Panc1 (cell line): ENCODE results near the gene CDH12. TPM values are rescaled to one million over a fixed set of nuclear protein-coding genes. Genes with fewer than 3 reads are reported as not detected.

Experiments
- ATAC-seq: fragments of 200-7000 bp; cut with Tn5 transposase; 2 replicates; pipeline ENCODE4 v1.9.1; 2020; ENCODE audit warnings: mild to moderate bottlenecking, moderate library complexity
- BruUV-seq: library from RNA; stranded (reverse); fragments of 400-500 nt; replicated peaks from 2 replicates; lab custom pipeline; 2021; lab: Mats Ljungman, UMichigan
- CTCF ChIA-PET: fragments of 300-600 bp; sonication (Branson Sonifier 250); formaldehyde crosslinking; loops from one replicate; lab custom pipeline; 2022; ENCODE audit warnings: antibody characterized with exemption; lab: Charles Lee
- POLR2A ChIA-PET: fragments of 300-600 bp; sonication (Branson Sonifier 250); formaldehyde crosslinking; loops from one replicate; lab custom pipeline; 2022; ENCODE audit warnings: antibody characterized with exemption; lab: Charles Lee
- DNase-seq: peaks from one replicate; pipeline ENCODE4 v3.0.0-alpha.2; 2010; ENCODE audit warnings: low read depth, low spot score
- H3K27ac ChIP-seq: 2 replicates; pipeline ENCODE4 v1.5.1; 2011; ENCODE audit warnings: mild to moderate bottlenecking, low read length, inconsistent platforms
- H3K27me3 ChIP-seq: fragments of 200-500 bp; sonication (Bioruptor generic); 2 replicates; pipeline ENCODE4 v1.6.0; 2014; ENCODE audit warnings: low read length, inconsistent platforms; ENCODE audit not compliant: control insufficient read depth, insufficient read depth
- H3K36me3 ChIP-seq: fragments of 200-500 bp; sonication (Bioruptor generic); 2 replicates; pipeline ENCODE4 v1.5.1; 2014; ENCODE audit warnings: inconsistent platforms, mild to moderate bottlenecking, low read length, moderate library complexity; ENCODE audit not compliant: control insufficient read depth, insufficient read depth
- H3K4me1 ChIP-seq: 2 replicates; pipeline ENCODE4 v1.5.1; 2011; ENCODE audit warnings: inconsistent platforms, mild to moderate bottlenecking, low read length, moderate library complexity; ENCODE audit not compliant: control insufficient read depth, insufficient read depth
- H3K4me3 ChIP-seq, 2 experiments: 2 replicates each; pipeline ENCODE4 v1.5.1; 2011 to 2012; ENCODE audit warnings: low read depth in 2 of 2, low read length in 2 of 2, mild to moderate bottlenecking in 2 of 2, inconsistent platforms in 1 of 2, moderate library complexity in 1 of 2
- H3K9me3 ChIP-seq: fragments of 200-500 bp; sonication (Bioruptor generic); 2 replicates; pipeline ENCODE4 v1.5.1; 2014; ENCODE audit warnings: low read depth, mild to moderate bottlenecking, inconsistent platforms, low read length, moderate library complexity; ENCODE audit not compliant: control insufficient read depth, insufficient read depth
- CTCF ChIP-seq: fragments of 450-650 bp; IDR thresholded peaks from 2 replicates; pipeline ENCODE4 v1.5.1; 2017; ENCODE audit warnings: mild to moderate bottlenecking
- POLR2AphosphoS5 ChIP-seq: IDR thresholded peaks from 2 replicates; pipeline ENCODE4 v1.6.1; 2012; ENCODE audit warnings: mild to moderate bottlenecking, low read depth, low read length, moderate library complexity
- REST ChIP-seq, 2 experiments: IDR thresholded peaks; 2 replicates each; pipeline ENCODE4 v1.6.1; 2011 to 2012; ENCODE audit warnings: low read depth in 2 of 2, control low read depth in 1 of 2, low read length in 1 of 2, mild to moderate bottlenecking in 1 of 2, moderate library complexity in 1 of 2; ENCODE audit not compliant: insufficient read depth in 1 of 2
- SIN3A ChIP-seq: IDR thresholded peaks from 2 replicates; pipeline ENCODE4 v1.6.1; 2012; ENCODE audit warnings: low read depth, mild to moderate bottlenecking, low read length, moderate library complexity, borderline replicate concordance; ENCODE audit not compliant: insufficient read depth
- TCF7L2 ChIP-seq: IDR thresholded peaks from 2 replicates; pipeline ENCODE4 v1.6.1; 2011; ENCODE audit warnings: mild to moderate bottlenecking, low read depth, low read length, inconsistent platforms
- in situ Hi-C: cut with HindIII; loops from 2 replicates; pipeline ENCODE4 v1.10.0; 2016; ENCODE audit warnings: low sequenced_read_pairs, low pct_unique_long_range_greater_than_20kb
- intact Hi-C: fragments of 100-400 bp; cut with micrococcal nuclease; formaldehyde crosslinking; loops from one replicate; pipeline ENCODE4 v1.10.0; 2022; ENCODE audit not compliant: unreplicated experiment
- total RNA-seq: library from RNA; stranded (reverse); gene quantifications from one replicate; pipeline ENCODE4 v1.2.1, GENCODE V29; 2021; ENCODE audit not compliant: unreplicated experiment

CDH12 gene
- total RNA-seq, 1 experiment from 2014 or later = not detected

- Histone ChIP-seq H3K4me3 (no peak overlapping the region), H3K4me1 (no peaks in the 10 kb centered on the region), H3K27me3 (no peaks in the 10 kb centered on the region), H3K36me3 (no peaks in the 10 kb centered on the region), H3K9me3 (no peaks in the 10 kb centered on the region), H3K27ac (no peak overlapping the region)
- intact Hi-C loops (no loop called here), in situ Hi-C loops (no loop called here)
- ATAC-seq (no peak), DNase-seq (no peak)
- ChIA-PET CTCF (no interaction called here), POLR2A (no interaction called here)
- BruUV-seq = no TSS peak
- TF ChIP-seq SIN3A (no peak), TCF7L2 (no peak), REST (IDR thresholded peaks at IDR 0.05; ENCODE audit: insufficient read depth in 1 of 2, low read depth in 2 of 2, low read length in 1 of 2) (no peak), POLR2AphosphoS5 (no peak), CTCF (no peak)
Observed at GRCh38 chr5:22245770-22246169, 607.4 kb downstream of the CDH12 start.

- DNase-seq (no peak), ATAC-seq (no peak)
- Histone ChIP-seq H3K27ac (no peak overlapping the region), H3K27me3 (no peaks in the 10 kb centered on the region), H3K9me3 (no peaks in the 10 kb centered on the region), H3K4me1 (no peaks in the 10 kb centered on the region), H3K4me3 (no peak overlapping the region), H3K36me3 (no peaks in the 10 kb centered on the region)
- CTCF ChIA-PET = no interaction called here
- POLR2A ChIA-PET = no interaction called here
- intact Hi-C loops (no loop called here), in situ Hi-C loops (no loop called here)
- TF ChIP-seq SIN3A (no peak), REST (IDR thresholded peaks at IDR 0.05; ENCODE audit: insufficient read depth in 1 of 2, low read depth in 2 of 2, low read length in 1 of 2) (no peak), POLR2AphosphoS5 (no peak), TCF7L2 (no peak), CTCF (no peak)
- BruUV-seq = no TSS peak
Observed at GRCh38 chr5:22242532-22242931, 610.6 kb downstream of the CDH12 start.
